HCT116 (cell line): ENCODE results near the gene CNTNAP2. TPM values are rescaled to one million over a fixed set of nuclear protein-coding genes. Genes with fewer than 3 reads are reported as not detected.

Experiments used
- ATAC-seq: fragments of 200-7000 bp; cut with Tn5 transposase; 2 replicates; pipeline ENCODE4 v1.9.1; 2020; ENCODE audit warnings: mild to moderate bottlenecking, moderate library complexity
- BruUV-seq: library from RNA; stranded (reverse); fragments of 400-500 nt; replicated peaks from 2 replicates; lab custom pipeline; 2021; lab: Mats Ljungman, UMichigan
- CTCF ChIA-PET: fragments of 300-600 bp; sonication (Branson Sonifier 250); formaldehyde crosslinking; loops from one replicate; lab custom pipeline; 2021; ENCODE audit warnings: antibody characterized with exemption; lab: Charles Lee
- POLR2A ChIA-PET: fragments of 300-600, 350-600 bp; sonication (Branson Sonifier 250); formaldehyde crosslinking; loops from one replicate; lab custom pipeline; 2021; ENCODE audit warnings: antibody characterized with exemption; lab: Charles Lee
- RAD21 ChIA-PET, 2 experiments: fragments of 300-600 bp; sonication (Branson Sonifier 250); formaldehyde crosslinking; loops; one replicate each; lab custom pipeline; 2023; ENCODE audit warnings: low total read pairs in 2 of 2; ENCODE audit not compliant: uncharacterized antibody in 2 of 2, unreplicated experiment in 2 of 2, low non-redundant PET in 1 of 2; lab: Charles Lee
- DNase-seq: peaks from one replicate; pipeline ENCODE4 v3.0.0-alpha.2; 2010; ENCODE audit warnings: low read depth, low spot score
- H2AFZ ChIP-seq: fragments of 200-600 bp; shearing (Covaris generic), sonication (generic); 2 replicates; pipeline ENCODE4 v1.6.1; 2017; ENCODE audit warnings: low read depth, mixed run types, mixed read lengths, antibody characterized with exemption, low read length; ENCODE audit not compliant: poor library complexity, severe bottlenecking
- H3K27ac ChIP-seq: 2 replicates; pipeline ENCODE4 v1.5.1; 2012; ENCODE audit warnings: low read depth, low read length
- H3K27me3 ChIP-seq: fragments of 200-600 bp; sonication (generic); 2 replicates; pipeline ENCODE4 v1.6.1; 2016; ENCODE audit warnings: mixed run types, low read length, mixed read lengths; ENCODE audit not compliant: insufficient read depth
- H3K36me3 ChIP-seq, 2 experiments: fragments of 200-500 bp in 1 of 2; fragments of 200-600 bp in 1 of 2; sonication (Bioruptor generic) in 1 of 2; sonication (generic) in 1 of 2; 2 replicates each; pipeline versions ENCODE4 v1.5.1 to v1.6.1; 2014 to 2016; ENCODE audit warnings: low read length in 2 of 2, inconsistent platforms in 1 of 2, mixed read lengths in 1 of 2, mixed run types in 1 of 2; ENCODE audit not compliant: insufficient read depth in 2 of 2, control insufficient read depth in 1 of 2
- H3K4me1 ChIP-seq, 2 experiments: fragments of 200-600 bp in 1 of 2; sonication (generic) in 1 of 2; 2 replicates each; pipeline versions ENCODE4 v1.5.1 to v1.6.1; 2012 to 2017; ENCODE audit warnings: low read length in 2 of 2, inconsistent platforms in 1 of 2, mild to moderate bottlenecking in 1 of 2, mixed read lengths in 1 of 2, mixed run types in 1 of 2, moderate library complexity in 1 of 2; ENCODE audit not compliant: insufficient read depth in 2 of 2, control insufficient read depth in 1 of 2
- H3K4me2 ChIP-seq: fragments of 200-600 bp; sonication (generic); 2 replicates; pipeline ENCODE4 v1.6.1; 2017; ENCODE audit warnings: mixed run types, low read length, mixed read lengths
- H3K4me3 ChIP-seq, 2 experiments: fragments of 200-600 bp in 1 of 2; sonication (generic) in 1 of 2; replicated peaks in 1 of 2; 2 replicates each; pipeline ENCODE4 v1.5.1; 2011 to 2016; ENCODE audit warnings: low read length in 2 of 2, control low read depth in 1 of 2, low read depth in 1 of 2, mild to moderate bottlenecking in 1 of 2, mixed read lengths in 1 of 2, mixed run types in 1 of 2
- H3K79me2 ChIP-seq: fragments of 200-600 bp; sonication (generic); 2 replicates; pipeline ENCODE4 v1.6.1; 2017; ENCODE audit warnings: mild to moderate bottlenecking, mixed run types, low read length, moderate library complexity, mixed read lengths; ENCODE audit not compliant: insufficient read depth
- H3K9ac ChIP-seq: fragments of 200-600 bp; sonication (generic); 2 replicates; pipeline ENCODE4 v1.6.1; 2016; ENCODE audit warnings: low read length, mixed read lengths
- H3K9me2 ChIP-seq: fragments of 200-600 bp; sonication (generic), shearing (Covaris generic); 2 replicates; pipeline ENCODE4 v1.6.1; 2017; ENCODE audit warnings: mixed run types, mild to moderate bottlenecking, moderate library complexity; ENCODE audit not compliant: insufficient read depth
- H3K9me3 ChIP-seq, 2 experiments: fragments of 200-500 bp in 1 of 2; fragments of 200-600 bp in 1 of 2; sonication (Bioruptor generic) in 1 of 2; sonication (generic) in 1 of 2; 2 replicates each; pipeline ENCODE4 v1.6.1; 2014 to 2017; ENCODE audit warnings: low read length in 2 of 2, mixed read lengths in 2 of 2, inconsistent platforms in 1 of 2, low read depth in 1 of 2, mild to moderate bottlenecking in 1 of 2, mixed run types in 1 of 2, moderate library complexity in 1 of 2; ENCODE audit not compliant: control insufficient read depth in 1 of 2, insufficient read depth in 1 of 2
- H4K20me1 ChIP-seq: fragments of 200-600 bp; sonication (generic), shearing (Covaris generic); 2 replicates; pipeline ENCODE4 v1.6.1; 2017; ENCODE audit warnings: mixed run types, mild to moderate bottlenecking, moderate library complexity; ENCODE audit not compliant: insufficient read depth
- ATF3 ChIP-seq: IDR thresholded peaks from 2 replicates; pipeline ENCODE4 v1.6.1; 2012
- CBX3 ChIP-seq: IDR thresholded peaks from 2 replicates; pipeline ENCODE4 v1.6.1; 2012; ENCODE audit warnings: low read depth
- EZH2phosphoT487 ChIP-seq: fragments of 200-600 bp; IDR thresholded peaks from 2 replicates; pipeline ENCODE4 v1.6.1; 2018; ENCODE audit warnings: antibody characterized with exemption, borderline replicate concordance
- FOSL1 ChIP-seq: IDR thresholded peaks from 2 replicates; pipeline ENCODE4 v1.6.1; 2012; ENCODE audit warnings: low read depth
- POLR2AphosphoS5 ChIP-seq: IDR thresholded peaks from 2 replicates; pipeline ENCODE4 v1.6.1; 2011; ENCODE audit warnings: mild to moderate bottlenecking, low read depth, low read length, moderate library complexity
- SP1 ChIP-seq: IDR thresholded peaks from 2 replicates; pipeline ENCODE4 v1.6.1; 2012; ENCODE audit warnings: low read depth
- SRF ChIP-seq: IDR thresholded peaks from 2 replicates; pipeline ENCODE4 v1.6.1; 2012; ENCODE audit warnings: low read depth
- YY1 ChIP-seq: IDR thresholded peaks from 2 replicates; pipeline ENCODE4 v1.6.1; 2011; ENCODE audit warnings: low read length, low read depth, moderate library complexity, mild to moderate bottlenecking; ENCODE audit not compliant: insufficient replicate concordance; ENCODE audit errors: extremely low read depth
- ZBTB33 ChIP-seq: IDR thresholded peaks from 2 replicates; pipeline ENCODE4 v1.6.1; 2011; ENCODE audit warnings: mild to moderate bottlenecking, low read length, moderate library complexity; ENCODE audit not compliant: insufficient replicate concordance; ENCODE audit errors: extremely low read depth
- ZNF274 ChIP-seq: fragments of 200-500 bp; sonication (Bioruptor generic); IDR thresholded peaks from 2 replicates; pipeline ENCODE4 v1.6.1; 2014; ENCODE audit warnings: mild to moderate bottlenecking, low read depth, low read length, inconsistent platforms
- intact Hi-C: fragments of 100-400 bp; cut with micrococcal nuclease; formaldehyde crosslinking; loops from 2 replicates; pipeline ENCODE4 v1.10.0; 2022
- total RNA-seq: library from RNA; stranded (reverse); gene quantifications from one replicate; pipeline ENCODE4 v1.2.1, GENCODE V29; 2021; ENCODE audit not compliant: unreplicated experiment

Gene CNTNAP2
- total RNA-seq, 1 experiment from 2014 or later = 0.37 TPM

GRCh38 chr7:148380596-148381419 is 2264.2 kb downstream of the CNTNAP2 start:
- H3K4me3 ChIP-seq = no peak overlapping the region
- H4K20me1 ChIP-seq = no peaks in the 10 kb centered on the region
- H3K9me3 ChIP-seq = no peaks in the 10 kb centered on the region
- H3K79me2 ChIP-seq = no peaks in the 10 kb centered on the region
- no peaks in the 10 kb centered on the region for H3K36me3 ChIP-seq
- no peaks in the 10 kb centered on the region for H3K9me2 ChIP-seq
- H3K27me3 ChIP-seq = no peaks in the 10 kb centered on the region; the same call in none of the 2 replicates
- ATAC-seq (no peak), DNase-seq (no peak)
- intact Hi-C loops = no loop called here
- RAD21 ChIA-PET = no interaction called here
- H3K9ac ChIP-seq = no peak overlapping the region
- no peak for TF ChIP-seq ZNF274
- no peak for TF ChIP-seq FOSL1
- no peak for TF ChIP-seq SRF
- TF ChIP-seq YY1 = no peak
- TF ChIP-seq POLR2AphosphoS5 = no peak
- TF ChIP-seq CBX3 = no peak
- no peak for TF ChIP-seq SP1
- TF ChIP-seq ATF3 = no peak
- TF ChIP-seq EZH2phosphoT487 = no peak
- TF ChIP-seq ZBTB33 = no peak
- no peak overlapping the region for H3K4me2 ChIP-seq
- no peak overlapping the region for H2AFZ ChIP-seq
- CTCF ChIA-PET = no interaction called here
- no peak overlapping the region for H3K27ac ChIP-seq
- no TSS peak for BruUV-seq
- H3K4me1 ChIP-seq = no peaks in the 10 kb centered on the region
- POLR2A ChIA-PET = no interaction called here
